ENCODE data around the gene C1QTNF4.
"Not testable (repeated sequence)": the region's sequence is repeated elsewhere in the genome, so short reads cannot be mapped to it uniquely, and the experiment has no call there.

Gene C1QTNF4

DNA sequence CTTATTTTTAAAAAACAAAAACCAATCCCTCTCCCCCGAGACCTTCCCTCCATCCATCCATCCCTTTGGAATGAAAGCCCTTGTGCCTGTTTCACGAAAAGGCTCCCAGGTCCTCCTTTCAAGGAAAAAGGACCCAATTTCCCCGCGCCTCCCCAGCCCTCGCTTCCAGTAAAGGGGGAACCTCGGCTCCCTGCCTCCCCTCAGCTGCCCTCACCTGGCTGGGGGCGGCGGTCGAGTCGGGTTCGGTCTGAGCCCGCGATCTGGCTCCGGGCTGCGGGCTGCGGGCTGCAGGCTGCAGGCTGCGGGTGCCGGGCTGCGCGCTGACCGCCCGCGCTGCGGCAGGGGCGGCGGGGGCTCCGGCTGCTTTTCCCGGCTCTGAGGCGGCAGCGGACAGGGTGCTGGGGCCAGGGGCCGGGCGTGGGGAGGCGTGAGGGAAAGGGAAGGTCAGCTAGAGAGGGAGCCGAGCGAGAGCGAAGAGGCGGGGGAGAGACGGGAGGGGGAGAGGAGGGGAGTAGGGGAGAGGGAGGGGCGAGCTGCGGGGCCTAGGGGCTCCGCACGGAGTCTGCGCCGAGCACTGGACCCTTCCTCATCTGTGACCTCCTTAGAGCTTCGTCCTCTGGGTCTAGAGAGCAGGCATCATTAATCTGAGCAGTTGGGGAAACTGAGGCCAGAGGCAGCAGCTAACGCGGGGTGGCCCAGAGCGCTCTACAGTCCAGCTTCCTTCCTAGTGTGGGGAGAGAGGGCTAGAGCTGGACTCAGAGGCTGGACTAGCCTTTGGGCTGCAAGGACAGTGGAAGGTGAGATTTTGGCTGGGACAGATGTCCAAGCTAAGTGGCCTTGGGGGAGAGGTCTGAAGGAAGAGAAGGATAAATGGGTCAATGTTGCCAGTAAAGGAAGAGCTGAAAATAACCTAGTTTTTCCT is at the start of gene C1QTNF4:
Gene C1QTNF4 (minus strand): TSS at position 478 of the 922 bp plus-strand sequence. CDS start 3,601 bp downstream, outside the sequence.
- DNase-seq (ENCODE audit: low spot score) = no peak

DNA sequence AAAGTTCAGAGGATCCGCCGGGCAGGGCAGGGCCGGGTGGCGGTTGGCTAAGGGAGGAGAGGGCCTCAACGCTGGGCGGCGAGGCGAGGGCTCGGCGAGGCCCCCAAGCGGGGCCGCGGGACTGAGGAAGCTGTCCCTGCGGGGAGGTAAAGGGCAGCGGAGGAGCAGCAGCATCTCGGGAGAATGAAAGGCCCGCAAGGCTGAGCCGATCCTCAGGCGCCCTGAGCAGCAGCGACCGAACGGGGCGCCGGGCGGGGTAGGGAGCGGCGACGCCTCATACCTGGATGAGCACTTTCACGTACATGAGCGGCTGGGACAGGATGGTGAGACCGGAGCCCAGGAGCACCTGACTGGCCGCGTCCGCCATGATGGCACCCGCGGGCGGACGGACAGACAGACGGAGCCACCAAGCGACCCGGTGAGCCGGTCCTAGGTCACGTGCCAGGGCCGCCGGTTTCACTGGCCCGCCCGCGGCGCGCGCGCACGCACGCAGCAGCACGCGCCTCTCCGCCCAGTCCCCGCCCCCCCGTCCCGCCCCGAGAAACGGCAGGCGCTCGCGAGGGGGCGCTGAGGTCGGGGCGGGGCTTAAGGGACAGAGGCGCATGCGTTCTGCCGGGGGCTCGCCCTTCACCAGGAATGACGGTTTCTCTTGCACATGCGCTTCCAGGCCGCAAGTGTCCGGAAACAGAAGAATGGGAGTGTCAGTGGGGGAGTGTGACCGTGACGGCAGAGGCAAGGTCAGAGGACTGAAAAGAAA is 48.1 kb upstream of the C1QTNF4 start, which contains the start of gene MTCH2:
Gene MTCH2 (minus strand): TSS at position 461 of the 757 bp plus-strand sequence. CDS start 94 bp downstream, at position 367.
- DNase-seq (ENCODE audit: low spot score) = peak; percentile 96

DNA sequence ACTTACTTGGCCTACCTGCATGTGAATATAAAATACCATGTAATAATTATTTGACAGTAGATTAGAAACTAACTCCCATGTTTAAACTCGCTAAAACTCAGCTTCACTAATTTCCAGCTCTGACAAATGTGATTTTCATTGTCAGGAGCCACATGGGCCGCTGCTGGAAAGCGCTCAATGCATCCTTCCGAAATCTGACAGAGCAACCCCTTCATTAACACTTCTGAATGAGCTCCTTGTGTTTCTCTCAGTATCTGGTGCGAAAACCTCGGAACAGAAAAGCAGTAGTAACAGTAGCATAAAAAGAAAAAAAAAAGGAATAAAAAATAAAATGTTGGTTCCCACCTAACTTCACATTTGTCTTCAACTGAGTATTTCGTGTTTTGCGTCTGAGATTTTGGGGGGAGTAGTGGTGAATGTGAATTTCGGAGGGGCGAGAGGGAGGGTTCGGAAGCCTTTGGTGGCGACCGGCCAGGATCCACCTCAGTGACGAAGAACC is 47.4 kb upstream of the C1QTNF4 start:
- peak; percentile 20 for DNase-seq (ENCODE audit: low spot score)

DNA sequence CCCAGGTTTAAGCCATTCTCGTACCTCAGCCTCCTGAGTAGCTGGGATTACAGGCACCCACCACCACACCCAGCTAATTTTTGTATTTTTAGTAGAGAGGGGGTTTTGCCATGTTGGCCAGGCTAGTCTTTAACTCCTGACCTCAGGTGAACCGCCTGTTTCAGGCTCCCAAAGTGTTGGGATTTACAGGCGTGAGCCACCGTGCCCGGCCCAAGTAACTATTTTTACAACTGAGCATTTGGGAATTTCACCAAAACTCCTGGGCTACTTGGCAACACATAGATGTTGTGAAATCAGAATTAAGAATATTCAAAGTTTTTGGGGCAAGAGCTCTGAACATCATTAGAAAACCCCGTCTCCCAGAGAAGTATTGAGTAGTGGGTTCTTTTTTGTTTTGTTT is 46.3 kb upstream of the C1QTNF4 start:
- DNase-seq (ENCODE audit: low spot score) = not testable (repeated sequence)

DNA sequence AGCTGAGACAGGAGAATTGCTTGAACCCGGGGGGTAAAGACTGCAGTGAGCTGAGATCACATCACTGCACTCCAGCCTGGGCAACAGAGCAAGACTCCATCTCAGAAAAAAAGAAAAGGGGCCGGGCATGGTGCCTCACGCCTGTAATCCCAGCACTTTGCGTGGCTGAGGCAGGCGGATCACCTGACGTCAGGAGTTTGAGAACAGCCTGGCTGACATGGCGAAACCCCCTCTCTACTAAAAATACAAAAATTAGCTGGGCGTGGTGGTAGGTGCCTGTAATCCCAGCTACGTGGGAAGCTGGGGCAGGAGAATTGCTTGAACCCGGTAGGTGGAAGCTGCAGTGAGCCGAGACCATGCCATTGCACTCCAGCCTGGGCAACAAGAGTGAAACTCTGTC is 42.1 kb upstream of the C1QTNF4 start:
- DNase-seq (ENCODE audit: low spot score) = not testable (repeated sequence)

DNA sequence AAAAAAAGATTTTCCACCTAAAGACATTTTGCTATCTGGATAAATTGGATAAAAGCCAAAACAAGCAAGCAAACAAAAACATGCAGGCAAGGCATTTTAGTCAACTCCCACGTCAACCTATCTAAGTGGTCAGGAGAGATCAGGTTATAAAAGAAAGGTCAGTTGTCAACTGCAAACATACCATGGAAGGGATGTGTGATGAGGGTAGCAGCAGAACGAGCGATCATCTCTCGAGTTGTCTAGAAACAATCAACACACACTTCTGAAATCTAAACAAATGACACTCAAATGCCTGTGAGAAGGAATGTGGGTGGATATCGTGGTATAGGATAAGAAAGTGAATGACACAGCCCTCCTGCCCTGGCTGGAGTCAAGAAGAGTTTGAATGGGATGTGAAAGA is 37.3 kb upstream of the C1QTNF4 start:
- no peak for DNase-seq (ENCODE audit: low spot score)

DNA sequence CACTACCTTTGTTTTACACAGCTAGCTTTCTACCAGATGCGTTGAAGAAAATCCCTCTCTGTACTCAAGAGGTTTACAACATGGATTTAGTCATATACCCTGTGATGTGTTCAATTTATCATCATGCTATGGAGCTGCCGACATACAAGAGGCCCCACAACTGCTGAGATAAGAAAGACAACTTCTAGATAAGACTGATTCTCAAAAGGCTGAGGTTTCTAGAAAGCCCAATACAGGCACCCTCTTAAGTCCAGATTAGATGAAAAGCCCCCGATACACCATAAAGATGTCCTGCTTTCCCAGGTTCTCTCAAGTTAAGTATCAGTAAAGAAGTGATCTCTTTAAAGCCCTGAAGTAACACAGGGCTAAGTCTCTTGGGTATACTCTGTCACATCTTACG is 33.8 kb upstream of the C1QTNF4 start:
- DNase-seq (ENCODE audit: low spot score) = no peak

DNA sequence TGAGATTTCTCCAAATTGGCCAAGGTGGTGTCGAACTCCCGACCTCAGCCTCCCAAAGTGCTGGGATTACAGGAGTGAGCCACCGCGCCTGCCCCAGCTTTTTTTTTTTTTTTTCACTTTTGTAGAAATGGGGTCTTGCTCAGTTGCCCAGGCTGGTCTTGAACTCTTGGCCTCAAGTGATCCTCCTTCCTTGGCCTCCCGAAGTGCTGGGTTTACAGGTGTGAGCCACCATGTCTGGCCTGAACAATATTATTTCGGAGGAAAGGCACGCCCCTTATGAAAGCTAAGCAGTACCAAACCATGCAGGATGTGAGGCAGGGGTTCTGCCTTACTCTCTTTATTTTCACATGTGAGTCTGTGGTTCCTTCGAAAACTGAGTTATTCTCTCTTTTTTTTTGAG is 32.0 kb upstream of the C1QTNF4 start:
- DNase-seq (ENCODE audit: low spot score) = no peak

DNA sequence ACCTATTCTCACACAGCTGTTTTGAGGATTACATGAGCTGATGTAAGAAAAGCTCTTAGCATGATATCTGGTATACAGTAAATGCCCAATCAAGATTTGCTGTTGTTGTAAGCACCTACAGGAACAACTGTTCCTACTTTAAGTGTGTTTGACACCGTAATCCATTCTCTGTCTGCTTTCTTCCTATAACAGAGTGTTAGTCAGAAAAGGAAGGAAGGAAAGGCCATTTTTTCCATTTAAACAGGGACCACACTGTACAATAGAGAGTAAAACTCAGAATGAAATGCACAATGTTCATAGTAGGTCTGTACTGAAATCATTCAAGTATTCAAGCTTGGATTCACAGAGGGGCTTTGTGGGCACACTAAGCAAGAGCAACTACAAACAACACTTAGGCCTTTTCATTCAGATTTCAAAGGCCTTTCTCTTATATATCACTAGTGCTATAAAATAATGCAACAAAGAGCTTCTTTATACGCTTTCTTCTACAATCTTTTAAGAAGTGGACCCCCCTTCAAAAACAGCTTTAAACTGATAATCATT is 26.7 kb upstream of the C1QTNF4 start:
- DNase-seq (ENCODE audit: low spot score) = no peak

DNA sequence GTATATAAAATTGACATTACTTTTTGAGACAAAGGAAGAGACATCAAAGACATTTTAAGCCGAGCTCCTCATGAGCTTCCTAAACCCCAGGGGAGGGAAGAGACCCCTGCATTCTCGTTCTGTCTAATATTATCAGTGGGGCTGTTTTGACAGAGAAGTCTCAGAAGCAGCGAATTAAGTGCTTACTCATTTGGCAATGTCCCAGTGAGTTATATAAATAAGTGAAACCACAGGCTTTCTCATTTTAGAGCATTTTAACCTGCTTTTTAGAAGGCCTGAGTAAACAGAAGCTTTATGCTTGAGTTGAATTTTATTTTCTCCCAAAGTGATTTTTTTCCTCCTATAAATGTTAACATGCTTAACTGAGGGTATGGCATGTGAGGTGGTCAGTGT is 23.2 kb upstream of the C1QTNF4 start:
- DNase-seq (ENCODE audit: low spot score) = no peak

DNA sequence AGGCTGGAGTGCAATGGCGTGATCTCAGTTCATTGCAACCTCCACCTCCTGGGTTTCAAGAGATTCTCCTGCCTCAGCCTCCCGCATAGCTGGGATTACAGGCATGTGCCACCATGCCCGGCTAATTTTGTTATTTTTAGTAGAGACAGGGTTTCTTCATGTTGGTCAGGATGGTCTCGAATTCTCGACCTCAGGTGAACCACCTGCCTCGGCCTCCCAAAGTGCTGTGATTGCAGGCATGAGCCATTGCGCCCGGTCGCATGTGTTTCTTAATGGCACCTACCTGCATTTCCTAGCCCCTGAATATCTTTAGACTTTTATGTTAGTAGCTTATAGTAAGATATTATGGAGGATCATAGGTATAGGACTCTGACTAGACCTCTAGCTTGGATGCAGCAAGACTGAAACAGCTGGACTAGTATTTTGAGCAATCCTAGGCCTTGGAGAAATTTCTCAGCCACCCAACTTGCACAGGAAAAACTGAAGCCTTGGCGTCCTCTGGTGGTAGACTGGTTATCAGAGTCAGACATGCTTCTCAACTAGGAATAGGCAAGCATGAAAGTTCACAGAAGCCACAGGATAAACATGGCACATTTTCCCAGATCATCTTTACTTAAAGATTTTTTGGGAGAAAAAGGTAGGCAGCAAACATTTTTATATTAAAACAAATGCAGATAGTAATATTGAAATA is 22.7 kb upstream of the C1QTNF4 start:
- DNase-seq (ENCODE audit: low spot score) = peak; percentile 42

DNA sequence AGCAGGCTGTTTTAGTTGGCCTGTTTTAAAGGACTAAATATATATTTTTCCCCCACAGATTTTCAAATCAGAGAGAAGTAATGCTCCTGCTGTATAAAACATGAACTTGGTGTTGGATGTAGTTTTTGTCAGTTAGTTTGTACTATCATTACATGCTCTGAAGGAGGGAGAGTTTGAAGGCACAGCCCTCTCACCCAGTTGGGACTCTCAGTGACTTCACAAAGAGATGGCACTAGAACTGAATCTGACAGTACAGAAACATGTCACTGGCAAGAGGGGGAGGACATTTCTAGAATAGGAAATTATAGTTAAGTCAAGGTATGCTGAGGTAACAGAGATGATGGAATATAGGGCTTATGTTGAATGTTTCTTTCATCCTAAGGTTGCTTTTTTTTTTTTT is 21.0 kb upstream of the C1QTNF4 start:
- no peak for DNase-seq (ENCODE audit: low spot score)

DNA sequence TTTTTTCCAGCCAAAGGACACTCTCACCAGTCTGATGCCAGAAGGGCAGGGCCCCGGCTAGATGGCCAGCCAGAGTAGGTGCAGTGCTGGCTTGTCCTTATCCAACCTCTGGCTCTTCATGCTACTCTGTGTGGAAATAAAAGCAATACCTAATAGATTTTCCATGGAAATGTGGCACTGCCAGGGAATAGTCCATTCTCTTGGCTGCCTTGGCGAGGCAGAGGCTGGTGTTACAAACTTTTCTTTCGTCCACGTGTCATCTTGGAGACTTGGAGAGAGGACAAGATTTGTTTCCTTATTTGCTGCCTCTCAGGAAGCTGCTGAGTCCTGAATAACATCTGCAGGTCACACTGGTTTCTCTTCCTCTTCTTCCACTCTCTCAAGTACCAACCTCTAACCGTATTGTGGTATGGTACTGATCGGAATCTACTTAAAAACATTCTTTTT is 17.2 kb upstream of the C1QTNF4 start:
- no peak for DNase-seq (ENCODE audit: low spot score)

DNA sequence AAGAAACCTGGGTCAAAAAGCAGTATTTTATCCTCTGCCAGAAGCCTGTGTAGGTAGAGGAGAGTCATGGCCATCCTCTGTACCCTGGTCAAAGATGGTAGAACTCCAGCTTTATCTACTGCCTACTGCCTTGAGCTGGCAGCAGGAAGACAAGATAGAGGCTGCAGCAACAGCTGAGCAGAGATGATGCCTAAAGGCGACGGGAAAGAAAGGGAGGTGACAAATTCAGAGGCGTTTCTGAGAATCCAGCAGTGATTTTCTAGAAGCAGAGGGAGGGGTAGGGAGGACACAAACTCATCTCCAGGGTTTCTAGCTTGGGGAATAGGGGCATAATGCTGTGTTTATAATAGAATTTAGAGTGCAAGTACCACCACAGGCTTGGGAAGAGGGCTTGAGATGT is 15.5 kb upstream of the C1QTNF4 start:
- no peak for DNase-seq (ENCODE audit: low spot score)

DNA sequence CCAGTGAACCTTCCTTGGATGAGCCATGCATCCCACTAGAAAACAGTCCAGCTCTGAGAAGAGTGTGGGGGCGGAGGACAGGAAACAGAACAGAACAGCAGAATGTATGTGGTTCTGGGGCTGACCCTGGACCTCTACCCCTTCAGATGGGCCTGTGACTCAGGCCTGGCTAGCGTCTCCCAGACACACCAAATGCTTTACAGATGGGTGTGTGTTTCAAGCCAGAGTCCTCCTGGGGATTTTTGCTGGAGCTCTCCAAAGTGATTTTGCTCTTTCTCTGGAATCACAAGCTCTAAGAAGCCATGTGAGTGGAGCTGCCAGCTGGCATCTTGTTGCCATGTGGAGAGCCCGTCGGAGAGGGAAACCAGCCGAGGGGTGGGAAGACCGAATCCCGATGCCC is 13.2 kb upstream of the C1QTNF4 start:
- no peak for DNase-seq (ENCODE audit: low spot score)

DNA sequence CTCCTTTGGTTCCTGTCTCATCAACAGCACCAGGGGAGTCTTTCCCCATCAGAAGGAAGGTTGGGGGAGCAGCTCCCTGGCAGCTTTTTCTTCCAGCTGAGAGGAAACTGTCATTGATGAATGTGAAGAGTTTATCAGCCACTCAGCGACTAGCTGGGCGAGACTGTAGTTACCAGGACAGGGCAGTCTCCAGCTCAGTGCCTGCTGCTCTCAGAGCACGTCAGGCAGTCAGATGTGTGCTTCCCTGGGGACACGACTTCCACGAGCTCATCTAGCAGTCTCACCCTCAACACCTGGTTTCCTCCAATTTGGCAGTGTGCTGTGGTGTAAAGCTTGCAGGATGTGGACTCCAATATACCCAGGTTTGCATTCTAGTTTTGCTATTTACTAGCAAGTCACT is 12.5 kb upstream of the C1QTNF4 start:
- no peak for DNase-seq (ENCODE audit: low spot score)

DNA sequence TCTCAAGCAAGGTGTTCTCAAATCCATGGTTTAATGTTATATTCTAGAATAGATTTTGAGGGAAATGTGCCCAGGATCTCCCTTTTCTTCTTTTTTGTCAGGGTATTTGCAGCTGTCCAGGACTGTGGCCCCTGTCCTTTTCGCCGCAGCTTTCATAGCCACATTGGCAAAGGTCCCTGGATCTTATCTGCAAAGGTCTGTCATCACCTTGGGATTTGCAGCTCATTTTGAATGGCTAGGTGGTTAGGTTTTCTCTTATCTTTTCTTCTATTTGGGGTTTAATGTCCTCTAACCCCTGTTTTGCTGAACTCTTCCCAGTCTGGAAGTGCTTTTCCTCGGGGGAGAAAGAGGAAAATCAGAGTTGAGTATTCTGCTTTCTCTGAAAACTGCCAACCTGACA is 11.7 kb upstream of the C1QTNF4 start:
- no peak for DNase-seq (ENCODE audit: low spot score)

DNA sequence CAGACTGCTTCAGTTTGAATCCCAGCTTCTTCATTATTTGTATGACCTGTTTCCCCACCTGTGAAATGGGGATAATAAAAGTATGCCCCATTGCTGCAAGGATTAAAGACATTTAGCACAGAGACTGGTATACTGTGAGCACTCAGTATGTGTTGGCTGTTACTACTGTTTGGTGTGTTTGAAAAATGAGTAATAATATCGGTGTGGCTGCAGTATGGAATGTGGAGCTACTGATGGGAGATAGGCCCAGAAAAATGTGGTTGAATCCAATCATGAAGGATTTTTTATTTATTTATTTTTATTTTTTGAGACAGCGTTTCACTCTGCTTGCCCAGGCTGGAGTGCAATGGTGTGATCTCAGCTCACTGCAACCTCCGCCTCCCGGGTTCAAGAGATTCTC is 9.1 kb upstream of the C1QTNF4 start:
- DNase-seq (ENCODE audit: low spot score) = no peak

DNA sequence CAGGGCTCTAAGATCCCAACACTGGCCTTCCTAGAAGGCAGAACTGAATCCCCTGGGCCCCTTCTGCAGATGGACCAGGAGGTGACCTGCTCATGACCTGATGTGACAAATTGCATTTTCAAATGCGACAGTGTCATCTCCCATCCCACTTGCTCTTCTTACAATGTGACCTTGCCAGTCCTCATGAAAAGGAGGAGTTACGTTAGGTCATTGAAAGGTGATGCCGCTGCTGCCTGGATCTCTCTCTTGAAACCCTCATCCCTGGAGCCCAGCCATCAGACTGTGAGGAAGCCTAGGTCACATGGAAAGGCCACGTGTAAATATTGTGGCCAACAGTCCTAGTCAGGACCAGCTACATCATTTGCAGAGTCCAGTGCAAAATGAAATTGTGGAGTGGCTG is 5.7 kb upstream of the C1QTNF4 start:
- DNase-seq (ENCODE audit: low spot score) = no peak

DNA sequence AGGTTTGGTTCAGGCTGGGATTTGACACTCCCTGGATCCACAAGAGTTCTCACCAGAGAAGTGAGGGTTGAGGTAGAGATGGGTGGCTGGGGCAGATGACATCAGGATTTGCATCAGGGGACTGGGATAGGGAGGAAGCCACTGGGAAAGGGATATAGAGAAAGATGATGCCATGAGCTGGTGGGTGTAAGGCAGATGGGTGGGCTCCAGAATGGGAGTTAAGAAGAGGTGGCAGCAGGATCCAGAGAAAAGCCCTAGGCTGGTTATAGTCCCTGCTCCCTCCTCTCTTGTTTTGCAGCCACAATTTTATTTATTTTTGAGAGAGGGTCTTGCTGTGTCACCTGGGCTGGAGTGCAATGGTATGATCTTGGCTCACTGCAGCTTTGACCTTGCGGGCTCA is 1.8 kb upstream of the C1QTNF4 start:
- DNase-seq (ENCODE audit: low spot score) = no peak

DNA sequence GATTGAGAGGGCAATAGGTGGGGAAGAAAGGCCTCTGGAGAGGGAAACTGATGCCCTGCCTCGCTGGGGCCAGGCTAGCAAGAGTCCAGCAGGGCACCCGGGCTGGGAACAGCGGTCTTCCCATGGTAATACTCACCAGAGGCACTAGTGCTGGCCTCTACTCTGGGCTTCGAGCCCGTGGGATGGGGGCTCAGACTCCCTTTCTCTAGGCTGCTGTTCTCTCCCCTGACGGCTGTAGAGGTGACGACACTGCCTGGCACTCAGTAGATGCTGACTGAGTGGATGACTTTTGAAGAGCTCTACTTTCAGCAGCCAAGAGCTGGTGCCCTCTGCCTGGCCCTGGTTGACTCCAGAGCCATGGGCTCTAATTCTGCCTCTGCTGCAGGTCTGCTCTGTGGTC is 818 bp upstream of the C1QTNF4 start:
- DNase-seq (ENCODE audit: low spot score) = no peak

DNA sequence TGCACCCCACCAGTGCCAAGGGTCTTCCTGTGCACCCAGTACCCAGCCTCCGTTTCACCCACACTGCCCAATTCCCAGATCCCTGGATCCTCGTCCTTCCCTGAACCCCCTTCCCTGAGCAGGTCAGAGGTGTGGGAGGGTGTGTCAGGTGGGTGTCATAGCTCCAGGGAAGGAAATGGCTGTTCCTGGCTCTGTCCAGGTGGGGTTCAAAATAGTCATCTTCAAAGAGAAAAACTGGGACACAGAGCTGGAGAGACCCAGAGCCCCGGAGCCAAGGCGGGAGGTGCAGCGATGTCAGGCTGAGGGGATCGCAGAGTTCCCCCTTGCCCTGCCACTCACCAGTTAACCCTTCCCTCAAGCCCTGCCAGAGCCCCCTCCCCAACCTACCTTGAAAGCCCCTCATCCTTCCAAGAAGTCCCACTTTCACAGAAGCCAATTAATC is 698 bp downstream of the C1QTNF4 start:
- no peak for DNase-seq (ENCODE audit: low spot score)
